GM23248 (cell line): ENCODE results near the gene C1orf52.

Experiments used
- EZH2 ChIP-seq: fragments of 200-600 bp; sonication (generic); IDR thresholded peaks from 2 replicates; pipeline ENCODE4 v1.6.1; 2018; ENCODE audit warnings: antibody characterized with exemption, mild to moderate bottlenecking; ENCODE audit not compliant: insufficient read depth, poor library complexity, severe bottlenecking
- EZH2phosphoT487 ChIP-seq: fragments of 200-600 bp; sonication (generic); IDR thresholded peaks from 2 replicates; pipeline ENCODE4 v1.6.1; 2018; ENCODE audit warnings: antibody characterized with exemption, moderate library complexity, mild to moderate bottlenecking, low read depth; ENCODE audit not compliant: insufficient read depth

GRCh38 chr1:85295006-85295431 is 35.6 kb upstream of the C1orf52 start:
- no peak for TF ChIP-seq EZH2
- TF ChIP-seq EZH2phosphoT487, result no peak
